ENCODE measurements around the gene COL25A1.
A peak's percentile ranks its signal among the peaks of the same experiment; 100 is the strongest.

The COL25A1 gene

GRCh38 chr4:109302361-109303139, at the start of gene COL25A1:
TSS of gene COL25A1 (minus strand) at chr4:109302658.
- TF ChIP-seq CTCF (IDR thresholded peaks at IDR 0.05; ENCODE audit: control extremely low read depth, extremely low read depth, low read depth, missing control alignments) = no peak
- DNase-seq (ENCODE audit: extremely low spot score) = peak; percentile 21
- ChIA-PET POLR2A (no interaction called here), CTCF (no interaction called here)

- DNase-seq (ENCODE audit: extremely low spot score) = no peak
- ChIA-PET CTCF (interaction anchor here (2.6 kb wide), 1 partner anchor 8 kb away, joined by 9 read pairs; no protein-coding TSS in a partner anchor), POLR2A (no interaction called here)
- TF ChIP-seq CTCF (IDR thresholded peaks at IDR 0.05; ENCODE audit: control extremely low read depth, extremely low read depth, low read depth, missing control alignments) = no peak
These were observed 47.7 kb upstream of the COL25A1 start for GRCh38 chr4:109350121-109350520.

GRCh38 chr4:109334129-109335105, 32.0 kb upstream of the COL25A1 start:
- TF ChIP-seq CTCF (IDR thresholded peaks at IDR 0.05; ENCODE audit: control extremely low read depth, extremely low read depth, low read depth, missing control alignments) = no peak
- CTCF ChIA-PET = interaction anchor here (0.9 to 1.3 kb wide), 3 partner anchors 9 to 17 kb away, joined by 3 read pairs; no protein-coding TSS in a partner anchor
- no peak for DNase-seq (ENCODE audit: extremely low spot score)
- POLR2A ChIA-PET = no interaction called here

GRCh38 chr4:109332926-109333464, 30.5 kb upstream of the COL25A1 start:
- peak; percentile 33 for TF ChIP-seq CTCF (IDR thresholded peaks at IDR 0.05; ENCODE audit: control extremely low read depth, extremely low read depth, low read depth, missing control alignments)
- DNase-seq (ENCODE audit: extremely low spot score) = no peak
- ChIA-PET CTCF (interaction anchor here (0.8 to 1.1 kb wide), 3 partner anchors 9 to 24 kb away, joined by 3 read pairs; no protein-coding TSS in a partner anchor), POLR2A (no interaction called here)

GRCh38 chr4:109327641-109328040, 25.2 kb upstream of the COL25A1 start:
- CTCF ChIA-PET = no interaction called here
- POLR2A ChIA-PET = no interaction called here
- TF ChIP-seq CTCF (IDR thresholded peaks at IDR 0.05; ENCODE audit: control extremely low read depth, extremely low read depth, low read depth, missing control alignments) = no peak
- DNase-seq (ENCODE audit: extremely low spot score) = no peak

- DNase-seq (ENCODE audit: extremely low spot score) = no peak
- TF ChIP-seq CTCF (IDR thresholded peaks at IDR 0.05; ENCODE audit: control extremely low read depth, extremely low read depth, low read depth, missing control alignments) = no peak
- ChIA-PET CTCF (interaction anchor here (0.9 to 1.2 kb wide), 4 partner anchors 8 to 23 kb away, joined by 3 read pairs; no protein-coding TSS in a partner anchor), POLR2A (no interaction called here)
These were observed 23.2 kb upstream of the COL25A1 start for GRCh38 chr4:109325698-109326097.
